PC-9 (cell line): ENCODE results near the gene SCNM1.

Source experiments
- EZH2 ChIP-seq: fragments of 200-600 bp; sonication (generic); IDR thresholded peaks from 2 replicates; pipeline ENCODE4 v1.8.0; 2017; ENCODE audit warnings: antibody characterized with exemption, low read depth
- TF ChIP-seq, protein P1 (sequence below): fragments of 200-600 bp; sonication (generic); conservative IDR thresholded peaks from 2 replicates; pipeline ENCODE4 v1.6.1; 2017; ENCODE audit warnings: mixed run types, antibody characterized with exemption, mild to moderate bottlenecking, moderate library complexity

DNA sequence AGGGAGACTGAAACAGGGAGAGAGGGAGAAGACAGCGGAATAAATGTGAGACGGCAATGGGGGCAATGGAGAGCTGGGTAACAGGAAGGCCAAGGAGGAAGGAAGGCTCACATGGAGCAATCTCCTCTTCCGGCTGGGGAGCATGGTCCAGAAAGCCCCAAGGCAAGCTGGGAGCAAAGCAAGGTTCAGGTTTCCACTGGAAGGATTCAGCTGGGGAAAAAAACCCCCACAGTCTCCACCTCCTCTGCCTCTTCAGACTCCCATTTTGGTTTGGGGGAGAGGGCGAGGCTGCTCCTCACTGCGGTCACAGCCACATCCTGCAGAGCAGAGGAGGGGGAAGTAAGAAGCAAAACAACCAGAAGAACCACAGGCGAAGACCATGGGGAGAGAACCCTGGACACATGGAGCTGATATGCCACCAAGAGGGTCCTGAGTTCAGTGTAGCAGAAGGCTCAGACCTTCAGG, 8.8 kb upstream of the SCNM1 start:
- TF ChIP-seq, protein P1, sequence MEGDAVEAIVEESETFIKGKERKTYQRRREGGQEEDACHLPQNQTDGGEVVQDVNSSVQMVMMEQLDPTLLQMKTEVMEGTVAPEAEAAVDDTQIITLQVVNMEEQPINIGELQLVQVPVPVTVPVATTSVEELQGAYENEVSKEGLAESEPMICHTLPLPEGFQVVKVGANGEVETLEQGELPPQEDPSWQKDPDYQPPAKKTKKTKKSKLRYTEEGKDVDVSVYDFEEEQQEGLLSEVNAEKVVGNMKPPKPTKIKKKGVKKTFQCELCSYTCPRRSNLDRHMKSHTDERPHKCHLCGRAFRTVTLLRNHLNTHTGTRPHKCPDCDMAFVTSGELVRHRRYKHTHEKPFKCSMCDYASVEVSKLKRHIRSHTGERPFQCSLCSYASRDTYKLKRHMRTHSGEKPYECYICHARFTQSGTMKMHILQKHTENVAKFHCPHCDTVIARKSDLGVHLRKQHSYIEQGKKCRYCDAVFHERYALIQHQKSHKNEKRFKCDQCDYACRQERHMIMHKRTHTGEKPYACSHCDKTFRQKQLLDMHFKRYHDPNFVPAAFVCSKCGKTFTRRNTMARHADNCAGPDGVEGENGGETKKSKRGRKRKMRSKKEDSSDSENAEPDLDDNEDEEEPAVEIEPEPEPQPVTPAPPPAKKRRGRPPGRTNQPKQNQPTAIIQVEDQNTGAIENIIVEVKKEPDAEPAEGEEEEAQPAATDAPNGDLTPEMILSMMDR = no peak
- no peak for TF ChIP-seq EZH2
